Measurements from ENCODE around the gene ZSCAN22. TPM values are rescaled to one million over a fixed set of nuclear protein-coding genes. Genes with fewer than 3 reads are reported as not detected.

The ZSCAN22 gene
- total RNA-seq, 4 donors from 2014 or later = 2.2 to 3.4 (median 2.6) TPM

DNA sequence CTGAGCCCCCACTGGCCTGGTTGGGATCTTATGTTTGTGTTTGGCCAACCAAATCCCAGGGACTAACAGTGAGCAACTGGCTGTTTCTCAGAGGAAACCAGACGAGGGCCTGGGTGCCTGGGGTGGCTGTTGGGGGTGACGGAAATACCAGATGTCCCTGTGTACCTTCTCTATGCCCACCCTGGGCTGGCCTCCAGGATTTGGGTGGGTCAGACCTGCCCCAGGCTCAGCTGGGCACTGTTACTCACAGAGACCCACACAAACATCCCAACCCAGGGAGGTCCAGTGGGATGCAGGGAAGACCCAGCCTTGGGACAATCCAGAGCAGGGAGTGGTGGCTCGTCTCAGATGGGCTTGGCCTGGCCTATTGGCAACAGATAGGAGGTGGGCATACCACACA lies 8.8 kb downstream of the ZSCAN22 start:
- TF ChIP-seq, protein P1, sequence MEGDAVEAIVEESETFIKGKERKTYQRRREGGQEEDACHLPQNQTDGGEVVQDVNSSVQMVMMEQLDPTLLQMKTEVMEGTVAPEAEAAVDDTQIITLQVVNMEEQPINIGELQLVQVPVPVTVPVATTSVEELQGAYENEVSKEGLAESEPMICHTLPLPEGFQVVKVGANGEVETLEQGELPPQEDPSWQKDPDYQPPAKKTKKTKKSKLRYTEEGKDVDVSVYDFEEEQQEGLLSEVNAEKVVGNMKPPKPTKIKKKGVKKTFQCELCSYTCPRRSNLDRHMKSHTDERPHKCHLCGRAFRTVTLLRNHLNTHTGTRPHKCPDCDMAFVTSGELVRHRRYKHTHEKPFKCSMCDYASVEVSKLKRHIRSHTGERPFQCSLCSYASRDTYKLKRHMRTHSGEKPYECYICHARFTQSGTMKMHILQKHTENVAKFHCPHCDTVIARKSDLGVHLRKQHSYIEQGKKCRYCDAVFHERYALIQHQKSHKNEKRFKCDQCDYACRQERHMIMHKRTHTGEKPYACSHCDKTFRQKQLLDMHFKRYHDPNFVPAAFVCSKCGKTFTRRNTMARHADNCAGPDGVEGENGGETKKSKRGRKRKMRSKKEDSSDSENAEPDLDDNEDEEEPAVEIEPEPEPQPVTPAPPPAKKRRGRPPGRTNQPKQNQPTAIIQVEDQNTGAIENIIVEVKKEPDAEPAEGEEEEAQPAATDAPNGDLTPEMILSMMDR (IDR thresholded peaks at IDR 0.05; ENCODE audit: low read depth) = no peak

DNA sequence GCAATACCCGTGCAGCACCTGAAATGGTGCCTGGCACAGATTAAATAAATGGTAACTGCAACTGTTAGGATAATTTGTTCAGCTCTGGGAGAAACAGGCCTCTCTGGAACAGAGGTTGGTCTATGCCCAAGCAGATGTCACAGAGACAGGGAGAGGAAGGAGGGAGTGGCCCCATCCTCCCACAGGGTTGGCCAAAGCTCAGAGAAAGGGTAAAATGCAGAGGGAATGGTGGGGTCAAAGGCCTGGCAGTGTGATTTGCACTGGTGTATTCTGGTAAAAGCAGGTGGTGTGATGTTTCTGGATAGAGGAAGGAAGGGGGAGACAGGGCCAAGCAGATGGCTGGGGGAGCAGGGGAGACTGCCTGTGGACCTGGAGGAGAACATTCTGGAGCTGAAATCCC lies 9.4 kb downstream of the ZSCAN22 start:
- TF ChIP-seq, protein P1 (IDR thresholded peaks at IDR 0.05; ENCODE audit: low read depth) = no peak

DNA sequence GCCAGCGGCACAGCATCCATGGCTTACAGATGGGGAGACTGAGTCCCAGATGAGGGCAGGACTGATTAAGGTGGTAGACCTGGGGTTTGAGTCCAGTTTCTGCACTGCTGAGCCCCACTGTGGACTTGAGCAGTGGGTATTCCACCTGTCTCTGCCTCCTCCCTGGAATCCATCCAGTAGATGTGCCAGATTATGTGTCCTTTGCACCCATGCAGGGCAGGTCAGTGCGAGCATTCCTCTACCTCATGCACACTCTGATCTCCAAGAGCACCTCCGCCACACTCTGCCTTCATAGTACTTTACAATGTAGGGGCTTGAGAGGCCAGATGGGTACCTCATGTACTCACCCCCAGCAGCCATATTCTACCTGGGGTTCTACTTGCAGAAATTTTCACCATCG lies 10.0 kb downstream of the ZSCAN22 start:
- TF ChIP-seq, protein P1 (IDR thresholded peaks at IDR 0.05; ENCODE audit: low read depth) = no peak

DNA sequence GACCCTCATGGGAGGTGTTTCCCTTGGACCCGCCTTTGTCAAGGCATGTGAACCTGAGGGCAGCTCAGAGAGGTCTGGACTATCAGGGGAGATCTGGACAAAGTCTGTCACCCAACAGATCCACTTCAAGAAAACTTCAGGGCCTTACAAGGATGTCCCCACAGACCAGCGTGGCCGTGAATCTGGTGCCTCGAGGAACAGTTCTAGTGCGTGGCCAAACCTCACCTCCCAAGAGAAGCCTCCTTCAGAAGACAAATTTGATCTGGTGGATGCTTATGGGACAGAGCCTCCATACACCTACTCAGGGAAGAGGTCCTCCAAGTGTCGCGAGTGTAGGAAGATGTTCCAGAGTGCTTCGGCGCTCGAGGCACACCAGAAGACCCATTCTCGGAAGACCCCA lies 11.5 kb downstream of the ZSCAN22 start:
- TF ChIP-seq, protein P1 (IDR thresholded peaks at IDR 0.05; ENCODE audit: low read depth) = no peak

DNA sequence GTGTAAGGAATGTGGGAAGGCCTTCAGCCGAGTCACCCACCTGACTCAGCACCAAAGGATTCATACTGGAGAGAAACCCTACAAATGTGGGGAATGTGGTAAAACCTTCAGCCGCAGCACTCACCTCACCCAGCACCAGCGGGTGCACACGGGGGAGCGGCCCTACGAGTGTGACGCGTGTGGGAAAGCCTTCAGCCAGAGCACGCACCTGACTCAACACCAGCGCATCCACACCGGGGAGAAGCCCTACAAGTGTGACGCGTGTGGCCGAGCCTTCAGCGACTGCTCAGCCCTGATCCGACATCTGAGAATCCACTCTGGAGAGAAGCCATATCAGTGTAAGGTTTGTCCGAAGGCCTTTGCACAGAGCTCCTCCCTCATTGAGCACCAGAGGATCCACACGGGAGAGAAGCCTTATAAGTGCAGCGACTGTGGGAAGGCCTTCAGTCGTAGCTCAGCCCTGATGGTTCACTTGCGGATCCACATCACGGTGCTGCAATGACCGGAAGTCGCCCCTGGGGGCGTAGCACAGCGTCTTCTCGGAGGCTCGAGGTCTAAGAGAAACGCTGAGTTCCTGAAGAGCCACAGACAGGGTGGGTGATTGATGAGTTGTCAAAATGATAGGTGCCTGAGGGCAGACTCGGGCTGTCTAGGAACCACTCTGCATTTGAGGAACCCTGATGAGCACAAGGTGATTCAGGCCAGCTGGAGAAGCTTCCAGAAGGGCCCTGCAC lies 12.2 kb downstream of the ZSCAN22 start:
- TF ChIP-seq, protein P1 (IDR thresholded peaks at IDR 0.05; ENCODE audit: low read depth) = no peak

DNA sequence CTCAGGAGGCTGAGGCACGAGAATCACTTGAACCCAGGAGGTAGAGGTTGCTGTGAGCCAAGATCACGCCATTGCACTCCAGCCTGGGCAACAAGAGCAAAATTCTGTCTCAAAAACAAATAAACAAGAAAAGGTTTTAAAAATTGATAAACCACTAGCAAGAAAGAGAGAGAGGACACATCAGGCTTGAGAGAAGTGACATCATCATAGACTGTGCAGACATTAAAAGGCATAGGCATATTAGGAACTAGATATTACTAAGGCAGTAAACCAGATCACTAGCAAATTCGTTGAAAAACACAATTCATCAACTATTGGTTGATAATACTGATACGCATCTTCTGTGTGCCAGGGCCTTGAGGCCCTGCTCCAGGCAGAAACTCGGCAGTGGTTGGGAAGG lies 18.8 kb downstream of the ZSCAN22 start:
- TF ChIP-seq, protein P1 (IDR thresholded peaks at IDR 0.05; ENCODE audit: low read depth) = no peak

DNA sequence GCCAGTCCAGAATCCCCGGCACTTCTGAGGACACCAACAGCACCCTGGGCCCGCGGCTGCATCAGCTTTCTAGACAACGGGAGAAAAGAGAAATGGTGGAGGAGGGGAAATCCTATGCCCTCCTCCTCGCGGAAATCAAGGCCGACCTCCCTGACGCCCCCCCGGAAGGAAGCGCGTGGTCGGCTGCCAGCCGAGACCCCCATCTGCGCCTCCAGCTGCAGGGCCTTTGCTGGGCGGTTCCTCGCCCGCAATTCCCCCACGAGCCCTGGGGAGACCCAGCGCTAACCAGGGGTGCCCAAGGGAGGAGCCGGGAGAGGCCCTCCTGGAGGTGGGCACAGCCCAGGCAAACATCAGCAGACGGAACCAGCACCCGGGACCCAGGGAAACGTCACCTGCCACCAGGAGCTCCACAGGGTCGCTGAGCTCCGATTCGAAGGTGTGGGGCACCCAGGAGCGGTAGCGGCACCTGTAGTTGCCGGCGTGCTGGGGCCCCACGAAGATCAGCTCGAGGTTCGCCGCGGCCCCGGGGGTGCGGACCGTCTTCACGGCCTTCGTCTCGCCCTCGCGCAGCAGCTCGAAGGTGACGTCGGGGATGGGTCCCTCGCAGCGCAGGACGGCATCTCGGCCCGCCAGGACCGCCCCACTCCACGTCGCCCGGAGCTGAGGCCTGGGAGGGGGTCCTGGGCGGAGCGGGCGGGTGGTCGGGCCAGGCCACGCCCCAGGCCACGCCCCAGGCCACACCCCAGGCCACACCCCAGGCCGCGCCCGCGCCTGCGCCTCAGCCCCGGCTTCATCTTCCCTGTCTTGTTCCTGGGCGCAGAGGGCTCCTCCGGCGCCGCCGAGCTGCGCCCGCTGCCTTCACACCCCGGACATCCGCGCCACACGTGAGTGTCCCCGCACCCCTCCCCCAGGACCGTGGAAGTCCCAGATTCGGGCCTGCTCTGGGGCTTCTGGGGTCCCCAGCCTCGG lies 20.5 kb downstream of the ZSCAN22 start:
- TF ChIP-seq, protein P1 (IDR thresholded peaks at IDR 0.05; ENCODE audit: low read depth) = no peak

Measured in subcutaneous adipose tissue (tissue), 4 donors.